ENCODE data around the gene TENT5A.

TENT5A gene

GRCh38 chr6:81768150-81768942 is 15.9 kb upstream of the TENT5A start:
- no peak for DNase-seq (ENCODE audit: low read depth, low spot score)
- peak overlapping the region; percentile 95 for H3K27ac ChIP-seq
- no peak overlapping the region for H3K4me3 ChIP-seq
- no peaks in the 10 kb centered on the region for H3K9me3 ChIP-seq (ENCODE audit: low read depth, low read length)
- TF ChIP-seq POLR2AphosphoS5 (IDR thresholded peaks at IDR 0.05; ENCODE audit: borderline replicate concordance, low read depth, low read length) (no peak), FOXP2 (optimal IDR thresholded peaks at IDR 0.05; ENCODE audit: control extremely low read depth, extremely low read length, insufficient read depth) (no peak), EZH2 (IDR thresholded peaks at IDR 0.05) (no peak)
- H3K9ac ChIP-seq (ENCODE audit: insufficient read length) = peak overlapping the region; percentile 68
- H3K36me3 ChIP-seq (ENCODE audit: insufficient read depth, low read length) = no peaks in the 10 kb centered on the region

- peak overlapping the region; percentile 68 for H3K9ac ChIP-seq (ENCODE audit: insufficient read length)
- TF ChIP-seq POLR2AphosphoS5 (IDR thresholded peaks at IDR 0.05; ENCODE audit: borderline replicate concordance, low read depth, low read length) (peak; percentile 23; the same call in 1 of the 2 replicates), EZH2 (IDR thresholded peaks at IDR 0.05) (no peak), FOXP2 (optimal IDR thresholded peaks at IDR 0.05; ENCODE audit: control extremely low read depth, extremely low read length, insufficient read depth) (peak; percentile 33)
- H3K36me3 ChIP-seq (ENCODE audit: insufficient read depth, low read length) = no peaks in the 10 kb centered on the region
- H3K9me3 ChIP-seq (ENCODE audit: low read depth, low read length) = no peaks in the 10 kb centered on the region
- DNase-seq (ENCODE audit: low read depth, low spot score) = peak; percentile 95
- peak overlapping the region; percentile 59 for H3K4me3 ChIP-seq
- H3K27ac ChIP-seq = peak overlapping the region; percentile 95
Measured at GRCh38 chr6:81767163-81767891, 14.8 kb upstream of the TENT5A start.

GRCh38 chr6:81766482-81767069 is 14.1 kb upstream of the TENT5A start:
- H3K4me3 ChIP-seq = peak overlapping the region; percentile 59

GRCh38 chr6:81764531-81764930 is 12.1 kb upstream of the TENT5A start:
- H3K36me3 ChIP-seq (ENCODE audit: insufficient read depth, low read length) = no peaks in the 10 kb centered on the region
- no peaks in the 10 kb centered on the region for H3K9me3 ChIP-seq (ENCODE audit: low read depth, low read length)
- H3K4me3 ChIP-seq = no peak overlapping the region
- no peak for TF ChIP-seq POLR2AphosphoS5 (IDR thresholded peaks at IDR 0.05; ENCODE audit: borderline replicate concordance, low read depth, low read length)
- no peak for TF ChIP-seq EZH2 (IDR thresholded peaks at IDR 0.05)
- no peak for TF ChIP-seq FOXP2 (optimal IDR thresholded peaks at IDR 0.05; ENCODE audit: control extremely low read depth, extremely low read length, insufficient read depth)
- H3K27ac ChIP-seq = no peak overlapping the region
- no peak overlapping the region for H3K9ac ChIP-seq (ENCODE audit: insufficient read length)
- no peak for DNase-seq (ENCODE audit: low read depth, low spot score)

More at GRCh38 chr6:81766482-81767069, 14.1 kb upstream of the TENT5A start:
- Histone ChIP-seq H3K9ac (ENCODE audit: insufficient read length) (peak overlapping the region; percentile 19), H3K36me3 (ENCODE audit: insufficient read depth, low read length) (no peaks in the 10 kb centered on the region), H3K9me3 (ENCODE audit: low read depth, low read length) (no peaks in the 10 kb centered on the region), H3K27ac (peak overlapping the region; percentile 95)
- DNase-seq (ENCODE audit: low read depth, low spot score) = peak; percentile 97
- TF ChIP-seq FOXP2 (optimal IDR thresholded peaks at IDR 0.05; ENCODE audit: control extremely low read depth, extremely low read length, insufficient read depth) (no peak), POLR2AphosphoS5 (IDR thresholded peaks at IDR 0.05; ENCODE audit: borderline replicate concordance, low read depth, low read length) (peak; percentile 4; the same call in 1 of the 2 replicates)

GRCh38 chr6:81763968-81764367 is 11.5 kb upstream of the TENT5A start:
- no peak overlapping the region for H3K9ac ChIP-seq (ENCODE audit: insufficient read length)
- H3K9me3 ChIP-seq (ENCODE audit: low read depth, low read length) = no peaks in the 10 kb centered on the region
- no peaks in the 10 kb centered on the region for H3K36me3 ChIP-seq (ENCODE audit: insufficient read depth, low read length)
- H3K27ac ChIP-seq = no peak overlapping the region
- no peak for DNase-seq (ENCODE audit: low read depth, low spot score)
- no peak overlapping the region for H3K4me3 ChIP-seq
- TF ChIP-seq FOXP2 (optimal IDR thresholded peaks at IDR 0.05; ENCODE audit: control extremely low read depth, extremely low read length, insufficient read depth) (no peak), POLR2AphosphoS5 (IDR thresholded peaks at IDR 0.05; ENCODE audit: borderline replicate concordance, low read depth, low read length) (no peak), EZH2 (IDR thresholded peaks at IDR 0.05) (no peak)

GRCh38 chr6:81763051-81763450 is 10.6 kb upstream of the TENT5A start:
- TF ChIP-seq FOXP2 (optimal IDR thresholded peaks at IDR 0.05; ENCODE audit: control extremely low read depth, extremely low read length, insufficient read depth) (no peak), POLR2AphosphoS5 (IDR thresholded peaks at IDR 0.05; ENCODE audit: borderline replicate concordance, low read depth, low read length) (no peak), EZH2 (IDR thresholded peaks at IDR 0.05) (no peak)
- no peak overlapping the region for H3K9ac ChIP-seq (ENCODE audit: insufficient read length)
- H3K9me3 ChIP-seq (ENCODE audit: low read depth, low read length) = no peaks in the 10 kb centered on the region
- no peak overlapping the region for H3K4me3 ChIP-seq
- no peak for DNase-seq (ENCODE audit: low read depth, low spot score)
- no peak overlapping the region for H3K27ac ChIP-seq
- no peaks in the 10 kb centered on the region for H3K36me3 ChIP-seq (ENCODE audit: insufficient read depth, low read length)

- no peaks in the 10 kb centered on the region for H3K9me3 ChIP-seq (ENCODE audit: low read depth, low read length)
- H3K36me3 ChIP-seq (ENCODE audit: insufficient read depth, low read length) = no peaks in the 10 kb centered on the region
- no peak overlapping the region for H3K9ac ChIP-seq (ENCODE audit: insufficient read length)
- DNase-seq (ENCODE audit: low read depth, low spot score) = no peak
- TF ChIP-seq FOXP2 (optimal IDR thresholded peaks at IDR 0.05; ENCODE audit: control extremely low read depth, extremely low read length, insufficient read depth) = no peak
- TF ChIP-seq EZH2 (IDR thresholded peaks at IDR 0.05) = no peak
- no peak for TF ChIP-seq POLR2AphosphoS5 (IDR thresholded peaks at IDR 0.05; ENCODE audit: borderline replicate concordance, low read depth, low read length)
- no peak overlapping the region for H3K4me3 ChIP-seq
- H3K27ac ChIP-seq = peak overlapping the region; percentile 37; the same call in 1 of the 2 replicates
Measured at GRCh38 chr6:81762606-81763005, 10.1 kb upstream of the TENT5A start.

GRCh38 chr6:81762132-81762531 is 9.7 kb upstream of the TENT5A start:
- H3K9me3 ChIP-seq (ENCODE audit: low read depth, low read length) = no peaks in the 10 kb centered on the region
- no peak overlapping the region for H3K9ac ChIP-seq (ENCODE audit: insufficient read length)
- H3K4me3 ChIP-seq = no peak overlapping the region
- H3K27ac ChIP-seq = peak overlapping the region; percentile 39; the same call in 1 of the 2 replicates
- H3K36me3 ChIP-seq (ENCODE audit: insufficient read depth, low read length) = no peaks in the 10 kb centered on the region
- TF ChIP-seq EZH2 (IDR thresholded peaks at IDR 0.05) (no peak), POLR2AphosphoS5 (IDR thresholded peaks at IDR 0.05; ENCODE audit: borderline replicate concordance, low read depth, low read length) (no peak), FOXP2 (optimal IDR thresholded peaks at IDR 0.05; ENCODE audit: control extremely low read depth, extremely low read length, insufficient read depth) (no peak)
- DNase-seq (ENCODE audit: low read depth, low spot score) = no peak

All from SK-N-MC (cell line).